Mesothelial cell of epicardium (in vitro differentiated cells): Measurements from ENCODE around the gene HSPA1A. TPM values are rescaled to one million over a fixed set of nuclear protein-coding genes. Genes with fewer than 3 reads are reported as not detected.
"Not testable (repeated sequence)": the region's sequence is repeated elsewhere in the genome, so short reads cannot be mapped to it uniquely, and the experiment has no call there.

Source experiments
- DNase-seq, 2 experiments: peaks; one replicate each; pipeline ENCODE4 v3.0.0; 2021; ENCODE audit warnings: low spot score in 2 of 2; ENCODE audit not compliant: unreplicated experiment in 2 of 2
- H3K27ac Mint-ChIP-seq: 2 replicates; pipeline ENCODE4 v1.8.0; 2021; ENCODE audit warnings: mixed read lengths
- H3K27me3 Mint-ChIP-seq: 2 replicates; pipeline ENCODE4 v1.8.0; 2021; ENCODE audit warnings: low read depth, mixed read lengths
- H3K36me3 Mint-ChIP-seq: 2 replicates; pipeline ENCODE4 v1.8.0; 2021; ENCODE audit warnings: mixed read lengths
- H3K4me1 Mint-ChIP-seq: 2 replicates; pipeline ENCODE4 v1.8.0; 2021; ENCODE audit warnings: mixed read lengths
- H3K4me3 Mint-ChIP-seq: 2 replicates; pipeline ENCODE4 v1.8.0; 2021; ENCODE audit warnings: mild to moderate bottlenecking, moderate library complexity, mixed read lengths
- H3K9me3 Mint-ChIP-seq: 2 replicates; pipeline ENCODE4 v1.8.0; 2021; ENCODE audit warnings: mixed read lengths
- CTCF ChIP-seq: fragments of 200-600 bp; sonication (generic); IDR thresholded peaks from one replicate; pipeline ENCODE4 v1.5.0; 2021; ENCODE audit warnings: antibody characterized with exemption; ENCODE audit not compliant: unreplicated experiment
- total RNA-seq: library from RNA; stranded (reverse); gene quantifications from 3 replicates; pipeline ENCODE4 v1.2.1, GENCODE V29; 2021

The HSPA1A gene
- total RNA-seq, 1 donor from 2014 or later, result 70.1 TPM

GRCh38 chr6:31844507-31844906 is 29.2 kb downstream of the HSPA1A start:
- TF ChIP-seq CTCF, result no peak
- Mint-ChIP-seq H3K27me3 (no peaks in the 10 kb centered on the region), H3K9me3 (no peaks in the 10 kb centered on the region), H3K4me3 (no peak overlapping the region), H3K36me3 (peaks cover 15% of the 10 kb centered on the region), H3K27ac (no peak overlapping the region), H3K4me1 (no peaks in the 10 kb centered on the region)
- DNase-seq, result no peak

GRCh38 chr6:31847276-31847978 is 32.1 kb downstream of the HSPA1A start:
- Mint-ChIP-seq H3K9me3 (peaks cover under 1% of the 10 kb centered on the region), H3K4me1 (no peaks in the 10 kb centered on the region), H3K27me3 (no peaks in the 10 kb centered on the region), H3K4me3 (no peak overlapping the region), H3K36me3 (no peaks in the 10 kb centered on the region), H3K27ac (no peak overlapping the region)
- no peak for DNase-seq
- no peak for TF ChIP-seq CTCF

- no peak overlapping the region for H3K27ac Mint-ChIP-seq
- H3K4me1 Mint-ChIP-seq, result no peaks in the 10 kb centered on the region
- H3K36me3 Mint-ChIP-seq, result peaks cover 10% of the 10 kb centered on the region
- peaks cover 3% of the 10 kb centered on the region for H3K9me3 Mint-ChIP-seq
- no peak for TF ChIP-seq CTCF
- H3K27me3 Mint-ChIP-seq, result no peaks in the 10 kb centered on the region
- H3K4me3 Mint-ChIP-seq, result no peak overlapping the region
- DNase-seq, result no peak
These were observed 35.6 kb downstream of the HSPA1A start for GRCh38 chr6:31850765-31851484.

- Mint-ChIP-seq H3K9me3 (peaks cover 3% of the 10 kb centered on the region), H3K4me3 (no peak overlapping the region), H3K27me3 (no peaks in the 10 kb centered on the region), H3K4me1 (no peaks in the 10 kb centered on the region), H3K27ac (no peak overlapping the region), H3K36me3 (peaks cover 10% of the 10 kb centered on the region)
- no peak for DNase-seq
- TF ChIP-seq CTCF, result no peak
These were observed 36.1 kb downstream of the HSPA1A start for GRCh38 chr6:31851485-31851832.

- H3K36me3 Mint-ChIP-seq, result peaks cover 10% of the 10 kb centered on the region
- not testable (repeated sequence) for H3K9me3 Mint-ChIP-seq, DNase-seq, H3K4me1 Mint-ChIP-seq, H3K4me3 Mint-ChIP-seq, H3K27me3 Mint-ChIP-seq, H3K27ac Mint-ChIP-seq
These were observed 36.8 kb downstream of the HSPA1A start for GRCh38 chr6:31851980-31852718.

GRCh38 chr6:31857774-31858173 is 42.4 kb downstream of the HSPA1A start:
- not testable (repeated sequence) for DNase-seq, H3K27me3 Mint-ChIP-seq, H3K9me3 Mint-ChIP-seq, H3K27ac Mint-ChIP-seq, H3K4me3 Mint-ChIP-seq
- Mint-ChIP-seq H3K4me1 (peaks cover 11% of the 10 kb centered on the region), H3K36me3 (peaks cover 17% of the 10 kb centered on the region)
